ENCODE measurements around the gene RPS6KB2. TPM values are rescaled to one million over a fixed set of nuclear protein-coding genes. Genes with fewer than 3 reads are reported as not detected.
"Not testable (repeated sequence)": the region's sequence is repeated elsewhere in the genome, so short reads cannot be mapped to it uniquely, and the experiment has no call there.

The RPS6KB2 gene
- polyA plus RNA-seq, 1 donor = 40.3 TPM

GRCh38 chr11:67419325-67420049 lies 8.8 kb upstream of the RPS6KB2 start:
- peaks cover 4% of the 10 kb centered on the region for H3K9me3 ChIP-seq (ENCODE audit: control insufficient read depth, low read depth, low read length)
- peaks cover 21% of the 10 kb centered on the region for H3K4me1 ChIP-seq (ENCODE audit: control insufficient read depth, insufficient read depth, low read length)
- no peaks in the 10 kb centered on the region for H3K36me3 ChIP-seq (ENCODE audit: control insufficient read depth, insufficient read depth, low read length)
- peaks cover 16% of the 10 kb centered on the region for H3K27me3 ChIP-seq (ENCODE audit: control insufficient read depth, insufficient read depth, low read length)
- H3K27ac ChIP-seq (ENCODE audit: low read length) = no peak overlapping the region
- WGBS (ENCODE audit: insufficient coverage, low lambda C conversion rate) = no CpG with 5 or more reads among the region's 21 CpGs
- no peak overlapping the region for H3K4me3 ChIP-seq (ENCODE audit: low read length)
- no peak for DNase-seq

- peaks cover 16% of the 10 kb centered on the region for H3K4me1 ChIP-seq (ENCODE audit: control insufficient read depth, insufficient read depth, low read length)
- H3K27me3 ChIP-seq (ENCODE audit: control insufficient read depth, insufficient read depth, low read length) = peaks cover 9% of the 10 kb centered on the region
- peak overlapping the region; percentile 26 for H3K4me3 ChIP-seq (ENCODE audit: low read length)
- H3K9me3 ChIP-seq (ENCODE audit: control insufficient read depth, low read depth, low read length) = peaks cover 4% of the 10 kb centered on the region
- no peak for DNase-seq
- no peaks in the 10 kb centered on the region for H3K36me3 ChIP-seq (ENCODE audit: control insufficient read depth, insufficient read depth, low read length)
- WGBS (ENCODE audit: insufficient coverage, low lambda C conversion rate) = no CpG with 5 or more reads among the region's 15 CpGs
- H3K27ac ChIP-seq (ENCODE audit: low read length) = no peak overlapping the region
Observed at GRCh38 chr11:67420147-67420645, 8.1 kb upstream of the RPS6KB2 start.

GRCh38 chr11:67420646-67421429 lies 7.5 kb upstream of the RPS6KB2 start:
- H3K4me1 ChIP-seq (ENCODE audit: control insufficient read depth, insufficient read depth, low read length) = peaks cover 14% of the 10 kb centered on the region
- no peak overlapping the region for H3K27ac ChIP-seq (ENCODE audit: low read length)
- peak; percentile 95 to 96 for DNase-seq
- H3K27me3 ChIP-seq (ENCODE audit: control insufficient read depth, insufficient read depth, low read length) = peaks cover 6% of the 10 kb centered on the region
- H3K36me3 ChIP-seq (ENCODE audit: control insufficient read depth, insufficient read depth, low read length) = no peaks in the 10 kb centered on the region
- peaks cover 4% of the 10 kb centered on the region for H3K9me3 ChIP-seq (ENCODE audit: control insufficient read depth, low read depth, low read length)
- no CpG with 5 or more reads among the region's 97 CpGs for WGBS (ENCODE audit: insufficient coverage, low lambda C conversion rate)
- peak overlapping the region; percentile 26 for H3K4me3 ChIP-seq (ENCODE audit: low read length)

- Histone ChIP-seq H3K4me3 (ENCODE audit: low read length) (peak overlapping the region; percentile 17), H3K9me3 (ENCODE audit: control insufficient read depth, low read depth, low read length) (peaks cover 4% of the 10 kb centered on the region), H3K36me3 (ENCODE audit: control insufficient read depth, insufficient read depth, low read length) (no peaks in the 10 kb centered on the region), H3K27ac (ENCODE audit: low read length) (no peak overlapping the region), H3K4me1 (ENCODE audit: control insufficient read depth, insufficient read depth, low read length) (peaks cover 11% of the 10 kb centered on the region), H3K27me3 (ENCODE audit: control insufficient read depth, insufficient read depth, low read length) (no peaks in the 10 kb centered on the region)
- no CpG with 5 or more reads among the region's 22 CpGs for WGBS (ENCODE audit: insufficient coverage, low lambda C conversion rate)
- no peak for DNase-seq
Observed at GRCh38 chr11:67421430-67422031, 6.8 kb upstream of the RPS6KB2 start.

GRCh38 chr11:67422891-67423290 lies 5.4 kb upstream of the RPS6KB2 start:
- no peaks in the 10 kb centered on the region for H3K9me3 ChIP-seq (ENCODE audit: control insufficient read depth, low read depth, low read length)
- no CpG with 5 or more reads among the region's 6 CpGs for WGBS (ENCODE audit: insufficient coverage, low lambda C conversion rate)
- no peak for DNase-seq

GRCh38 chr11:67423466-67423865 lies 4.8 kb upstream of the RPS6KB2 start:
- WGBS (ENCODE audit: insufficient coverage, low lambda C conversion rate) = no CpG with 5 or more reads among the region's 13 CpGs
- Histone ChIP-seq H3K9me3 (ENCODE audit: control insufficient read depth, low read depth, low read length) (no peaks in the 10 kb centered on the region), H3K27ac (ENCODE audit: low read length) (no peak overlapping the region), H3K4me3 (ENCODE audit: low read length) (no peak overlapping the region), H3K27me3 (ENCODE audit: control insufficient read depth, insufficient read depth, low read length) (no peaks in the 10 kb centered on the region), H3K4me1 (ENCODE audit: control insufficient read depth, insufficient read depth, low read length) (peaks cover 11% of the 10 kb centered on the region), H3K36me3 (ENCODE audit: control insufficient read depth, insufficient read depth, low read length) (no peaks in the 10 kb centered on the region)
- DNase-seq = no peak

More at GRCh38 chr11:67422891-67423290, 5.4 kb upstream of the RPS6KB2 start:
- Histone ChIP-seq H3K4me1 (ENCODE audit: control insufficient read depth, insufficient read depth, low read length) (peaks cover 11% of the 10 kb centered on the region), H3K36me3 (ENCODE audit: control insufficient read depth, insufficient read depth, low read length) (no peaks in the 10 kb centered on the region), H3K27me3 (ENCODE audit: control insufficient read depth, insufficient read depth, low read length) (no peaks in the 10 kb centered on the region), H3K4me3 (ENCODE audit: low read length) (no peak overlapping the region), H3K27ac (ENCODE audit: low read length) (no peak overlapping the region)

GRCh38 chr11:67423891-67424613 lies 4.2 kb upstream of the RPS6KB2 start:
- Histone ChIP-seq H3K4me3 (ENCODE audit: low read length) (no peak overlapping the region), H3K27ac (ENCODE audit: low read length) (no peak overlapping the region), H3K27me3 (ENCODE audit: control insufficient read depth, insufficient read depth, low read length) (no peaks in the 10 kb centered on the region), H3K4me1 (ENCODE audit: control insufficient read depth, insufficient read depth, low read length) (peaks cover 13% of the 10 kb centered on the region), H3K36me3 (ENCODE audit: control insufficient read depth, insufficient read depth, low read length) (no peaks in the 10 kb centered on the region), H3K9me3 (ENCODE audit: control insufficient read depth, low read depth, low read length) (no peaks in the 10 kb centered on the region)
- WGBS (ENCODE audit: insufficient coverage, low lambda C conversion rate) = no CpG with 5 or more reads among the region's 34 CpGs
- no peak for DNase-seq

- not testable (repeated sequence) for H3K27me3 ChIP-seq (ENCODE audit: control insufficient read depth, insufficient read depth, low read length); DNase-seq; H3K9me3 ChIP-seq (ENCODE audit: control insufficient read depth, low read depth, low read length)
- peaks cover 14% of the 10 kb centered on the region for H3K4me1 ChIP-seq (ENCODE audit: control insufficient read depth, insufficient read depth, low read length)
- peak overlapping the region; percentile 88 for H3K4me3 ChIP-seq (ENCODE audit: low read length)
- H3K27ac ChIP-seq (ENCODE audit: low read length) = peak overlapping the region; percentile 82
- peaks cover 18% of the 10 kb centered on the region for H3K36me3 ChIP-seq (ENCODE audit: control insufficient read depth, insufficient read depth, low read length)
- WGBS (ENCODE audit: insufficient coverage, low lambda C conversion rate) = 50% methylated on average over 4 of the region's 19 CpGs
Observed at GRCh38 chr11:67427364-67427859, 882 bp upstream of the RPS6KB2 start.

- H3K27ac ChIP-seq (ENCODE audit: low read length) = no peak overlapping the region
- peak overlapping the region; percentile 88 for H3K4me3 ChIP-seq (ENCODE audit: low read length)
Observed at GRCh38 chr11:67429038-67429668, 859 bp downstream of the RPS6KB2 start.

More at GRCh38 chr11:67429038-67429668, 859 bp downstream of the RPS6KB2 start:
- Histone ChIP-seq H3K36me3 (ENCODE audit: control insufficient read depth, insufficient read depth, low read length) (peaks cover 36% of the 10 kb centered on the region), H3K9me3 (ENCODE audit: control insufficient read depth, low read depth, low read length) (no peaks in the 10 kb centered on the region), H3K4me1 (ENCODE audit: control insufficient read depth, insufficient read depth, low read length) (peaks cover 12% of the 10 kb centered on the region), H3K27me3 (ENCODE audit: control insufficient read depth, insufficient read depth, low read length) (no peaks in the 10 kb centered on the region)
- WGBS (ENCODE audit: insufficient coverage, low lambda C conversion rate) = no CpG with 5 or more reads among the region's 12 CpGs
- no peak for DNase-seq
